ENCODE results near the gene KLRF1. TPM values are rescaled to one million over a fixed set of nuclear protein-coding genes. Genes with fewer than 3 reads are reported as not detected.
A peak's percentile ranks its signal among the peaks of the same experiment; 100 is the strongest.

The KLRF1 gene
- total and polyA plus RNA-seq, 3 experiments from 2014 or later = 52.1 TPM; not detected in 2

DNA sequence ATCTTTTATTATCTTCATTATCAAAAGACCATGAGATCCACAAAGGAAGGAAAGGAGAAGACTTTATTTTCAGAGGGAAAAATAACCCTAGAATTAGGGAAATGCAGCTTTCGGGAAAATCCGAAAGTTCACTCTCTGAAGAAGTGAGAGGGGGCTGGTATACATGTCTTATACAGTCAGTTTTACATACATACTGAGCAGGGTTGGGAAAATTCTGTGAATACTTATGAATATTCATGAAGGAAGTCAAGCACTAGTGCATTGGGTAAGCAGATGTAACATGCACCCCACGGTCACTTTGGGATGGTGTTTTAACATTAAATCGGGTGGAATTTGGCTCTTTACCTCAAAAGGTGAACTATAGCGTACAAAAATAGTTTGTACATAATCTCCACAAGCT, 15.7 kb upstream of the KLRF1 start:
- peaks cover 10 to 13% (median 12%) of the 10 kb centered on the region in 3 donors for H3K4me1 Mint-ChIP-seq
- peak overlapping the region in 1 of 7 donors; percentile 68 for H3K4me3 Mint-ChIP-seq
- Histone ChIP-seq H3K9me3 (ENCODE audit: low read length) (no peaks in the 10 kb centered on the region), H3K36me3 (ENCODE audit: insufficient read depth, low read length) (no peaks in the 10 kb centered on the region), H3K27ac (ENCODE audit: low read depth, low read length) (no peak overlapping the region), H3K4me1 (ENCODE audit: insufficient read depth, low read length) (peaks cover 6% of the 10 kb centered on the region), H3K4me3 (ENCODE audit: low read length) (no peak overlapping the region), H3K27me3 (ENCODE audit: insufficient read depth, low read length, poor library complexity, severe bottlenecking) (no peaks in the 10 kb centered on the region)
- ChIA-PET POLR2A (interaction anchor here (0.5 kb wide), 1 partner anchor 29 kb away, joined by 3 read pairs; no protein-coding TSS in a partner anchor), CTCF (interaction anchor here (1.0 to 4.6 kb wide), 5 partner anchors 9 to 63 kb away, joined by 3 to 34 read pairs (median 3); no protein-coding TSS in a partner anchor)
- H3K27me3 Mint-ChIP-seq = peaks cover 3 to 24% of the 10 kb centered on the region in 2 donors
- no peaks in the 10 kb centered on the region for H3K36me3 Mint-ChIP-seq
- DNase-seq = no peak
- no peak overlapping the region for H3K27ac Mint-ChIP-seq
- H3K9me3 Mint-ChIP-seq = no peaks in the 10 kb centered on the region

DNA sequence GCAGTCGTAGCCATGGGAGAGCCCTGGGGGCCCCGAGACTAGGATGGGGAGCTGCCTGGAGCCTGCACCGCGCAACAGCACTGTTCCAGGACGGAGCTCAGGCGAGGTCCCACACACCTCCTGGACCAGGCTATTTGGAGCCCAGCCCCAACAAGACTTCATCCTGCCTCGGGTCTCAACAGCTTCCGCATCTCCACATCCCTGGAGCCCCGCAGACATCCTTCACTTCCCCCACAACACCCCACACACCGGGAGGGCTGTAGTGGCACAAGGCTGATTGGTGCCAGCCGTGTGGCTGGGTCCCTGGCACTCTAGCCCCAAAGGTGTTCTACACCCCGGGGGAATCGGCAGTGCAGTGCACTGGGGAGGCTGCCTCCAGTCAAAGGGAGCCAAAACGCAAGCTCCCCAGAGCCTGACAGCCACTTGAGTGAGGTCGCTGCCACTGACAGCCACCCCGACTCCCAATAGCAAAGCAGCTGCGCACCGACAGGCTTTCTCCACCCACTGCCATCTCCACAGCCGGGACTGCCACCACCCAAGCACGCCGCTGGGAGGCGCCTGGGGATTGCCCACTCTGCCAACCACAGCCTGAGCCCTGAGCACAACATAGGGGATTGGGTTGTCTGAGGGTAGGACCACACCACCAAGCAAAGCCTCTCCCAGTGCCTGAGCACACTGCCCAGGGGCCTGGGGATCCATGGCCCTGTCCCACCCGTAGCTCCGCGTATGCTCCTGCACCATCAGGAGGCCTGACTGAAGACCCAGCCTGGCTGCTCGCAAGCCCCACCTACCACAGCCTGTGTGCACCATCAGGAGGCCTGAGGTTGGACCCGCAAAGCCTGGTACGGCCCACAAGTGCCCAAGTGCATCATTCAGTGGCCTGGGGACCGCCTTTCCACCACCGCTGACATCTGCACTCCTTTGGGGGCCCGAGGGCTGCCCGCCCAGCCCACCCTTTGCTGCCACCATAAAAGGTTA, 13.2 kb upstream of the KLRF1 start:
- DNase-seq = peak; percentile 82 to 92 (median 87)
- Mint-ChIP-seq H3K27me3 (peaks cover 3 to 20% of the 10 kb centered on the region in 2 donors), H3K36me3 (no peaks in the 10 kb centered on the region), H3K4me1 (peaks cover 10 to 18% (median 12%) of the 10 kb centered on the region in 3 donors), H3K9me3 (no peaks in the 10 kb centered on the region), H3K27ac (peak overlapping the region; percentile 51 to 90 (median 84)), H3K4me3 (peak overlapping the region; percentile 81 to 93 (median 87))
- Histone ChIP-seq H3K27ac (ENCODE audit: low read depth, low read length) (no peak overlapping the region), H3K36me3 (ENCODE audit: insufficient read depth, low read length) (no peaks in the 10 kb centered on the region), H3K9me3 (ENCODE audit: low read length) (no peaks in the 10 kb centered on the region), H3K27me3 (ENCODE audit: insufficient read depth, low read length, poor library complexity, severe bottlenecking) (no peaks in the 10 kb centered on the region), H3K4me3 (ENCODE audit: low read length) (peak overlapping the region; percentile 54), H3K4me1 (ENCODE audit: insufficient read depth, low read length) (peaks cover 6% of the 10 kb centered on the region)
- ChIA-PET CTCF (interaction anchor here (0.5 to 6.5 kb wide), 38 partner anchors 8 to 403 kb away, joined by 3 to 104 read pairs (median 4); partner anchors contain the start of genes CD69, CLEC2A, CLEC2B and KLRF1), POLR2A (interaction anchor here (0.8 to 1.1 kb wide), 4 partner anchors 47 to 111 kb away, joined by 3 to 6 read pairs (median 5); partner anchors contain the start of gene CLEC2B)

DNA sequence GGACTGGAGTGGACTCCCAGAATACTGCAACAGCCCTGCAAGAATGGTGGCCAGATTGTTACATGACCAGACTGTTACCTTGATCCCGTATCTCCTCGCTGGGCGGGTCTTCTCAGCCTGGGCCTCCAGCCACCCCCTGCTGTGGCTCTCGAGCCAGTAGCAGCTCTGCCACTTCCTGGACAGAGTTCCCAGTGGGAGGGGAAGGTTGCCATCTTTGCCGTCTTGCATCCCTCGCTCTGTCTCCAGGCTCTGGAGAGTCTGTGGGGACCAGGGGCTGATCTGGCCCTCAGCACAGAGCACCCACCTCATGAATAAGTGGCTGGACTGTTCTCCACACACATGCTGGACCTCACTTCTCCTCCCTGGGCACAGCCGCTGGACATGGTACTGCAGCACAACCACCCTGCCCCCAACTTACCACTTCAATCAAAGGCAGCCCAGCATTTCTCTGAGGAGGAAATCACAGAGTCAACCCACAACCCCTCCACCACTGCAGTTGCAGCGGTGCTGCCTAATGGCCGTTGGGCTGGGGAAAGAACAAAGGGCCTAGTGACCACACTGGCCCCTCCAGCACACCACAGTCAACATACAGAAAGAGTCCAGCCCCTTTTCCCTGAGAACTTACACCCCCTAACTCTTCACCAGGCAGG, 6.9 kb upstream of the KLRF1 start:
- Mint-ChIP-seq H3K4me1 (peaks cover 18 to 33% (median 24%) of the 10 kb centered on the region in 3 donors), H3K36me3 (peaks cover 0 to 29% (median 2%) of the 10 kb centered on the region in 3 donors), H3K27me3 (peaks cover 7 to 25% of the 10 kb centered on the region in 2 donors), H3K27ac (peak overlapping the region in 3 of 8 donors; percentile 27 to 67 (median 58)), H3K9me3 (peaks cover 0 to 5% (median 0%) of the 10 kb centered on the region in 5 donors), H3K4me3 (peak overlapping the region in 5 of 7 donors; percentile 11 to 84 (median 38))
- CTCF ChIA-PET = interaction anchor here (0.6 to 1.2 kb wide), 2 partner anchors 9 to 30 kb away, joined by 3 read pairs; no protein-coding TSS in a partner anchor
- DNase-seq = no peak
- Histone ChIP-seq H3K27me3 (ENCODE audit: insufficient read depth, low read length, poor library complexity, severe bottlenecking) (no peaks in the 10 kb centered on the region), H3K4me1 (ENCODE audit: insufficient read depth, low read length) (no peaks in the 10 kb centered on the region), H3K9me3 (ENCODE audit: low read length) (no peaks in the 10 kb centered on the region), H3K4me3 (ENCODE audit: low read length) (no peak overlapping the region), H3K27ac (ENCODE audit: low read depth, low read length) (no peak overlapping the region), H3K36me3 (ENCODE audit: insufficient read depth, low read length) (no peaks in the 10 kb centered on the region)
- POLR2A ChIA-PET = no interaction called here

DNA sequence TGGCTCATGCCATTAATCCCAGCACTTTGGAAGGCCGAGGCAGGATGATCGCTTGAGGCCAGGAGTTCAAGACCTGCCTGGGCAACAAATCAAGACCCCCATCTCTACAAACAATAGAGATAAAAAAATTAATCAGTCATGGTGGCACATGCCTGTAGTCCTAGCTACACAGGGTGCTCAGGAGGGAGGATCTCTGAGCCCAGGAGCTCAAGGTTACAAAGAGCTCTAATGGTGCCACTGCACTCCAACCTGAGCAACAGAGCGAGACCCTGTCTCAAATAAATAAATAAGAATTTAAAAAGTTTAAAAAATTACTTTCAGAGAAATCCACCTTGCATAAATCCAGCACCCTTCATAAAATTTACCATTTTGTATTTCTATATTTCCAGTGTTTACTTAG, 2.2 kb downstream of the KLRF1 start:
- Mint-ChIP-seq H3K4me3 (peak overlapping the region in 6 of 7 donors; percentile 64 to 89 (median 74)), H3K27ac (peak overlapping the region in 3 of 8 donors; percentile 27 to 63 (median 51)), H3K9me3 (no peaks in the 10 kb centered on the region), H3K27me3 (no peaks in the 10 kb centered on the region), H3K36me3 (peaks cover 0 to 9% (median 0%) of the 10 kb centered on the region in 3 donors), H3K4me1 (peaks cover 26 to 37% (median 31%) of the 10 kb centered on the region in 3 donors)
- no peak for DNase-seq
- H3K9me3 ChIP-seq (ENCODE audit: low read length) = no peaks in the 10 kb centered on the region
- H3K36me3 ChIP-seq (ENCODE audit: insufficient read depth, low read length) = no peaks in the 10 kb centered on the region
- H3K27me3 ChIP-seq (ENCODE audit: insufficient read depth, low read length, poor library complexity, severe bottlenecking) = no peaks in the 10 kb centered on the region
- H3K27ac ChIP-seq (ENCODE audit: low read depth, low read length) = no peak overlapping the region
- H3K4me3 ChIP-seq (ENCODE audit: low read length) = no peak overlapping the region
- H3K4me1 ChIP-seq (ENCODE audit: insufficient read depth, low read length) = no peaks in the 10 kb centered on the region
- ChIA-PET CTCF (interaction anchor here (1.5 kb wide), 1 partner anchor 16 kb away, joined by 6 read pairs; no protein-coding TSS in a partner anchor), POLR2A (no interaction called here)

DNA sequence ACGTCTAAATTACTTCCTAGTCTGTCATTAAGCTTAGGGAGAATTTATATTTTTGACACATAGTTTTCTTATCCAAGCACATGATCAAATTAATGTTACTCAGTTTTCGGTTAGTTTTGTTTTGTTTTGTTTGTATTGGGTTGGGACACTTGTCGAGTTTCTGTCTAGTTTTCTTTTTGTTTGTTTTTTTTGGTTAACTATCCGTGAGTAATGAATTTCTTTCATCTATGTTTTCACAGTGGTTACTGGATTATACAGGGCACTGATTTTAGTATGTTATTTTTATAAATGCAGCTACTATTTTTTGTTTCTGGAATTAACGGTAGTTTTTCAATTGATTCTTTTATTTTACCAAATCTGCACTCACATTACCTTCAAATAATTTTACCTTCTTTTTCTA, 2.7 kb downstream of the KLRF1 start:
- H3K4me1 ChIP-seq (ENCODE audit: insufficient read depth, low read length) = no peaks in the 10 kb centered on the region
- Mint-ChIP-seq H3K27ac (peak overlapping the region in 4 of 8 donors; percentile 51 to 75 (median 62)), H3K36me3 (peaks cover 0 to 5% (median 0%) of the 10 kb centered on the region in 3 donors), H3K27me3 (no peaks in the 10 kb centered on the region), H3K4me1 (peaks cover 26 to 34% (median 27%) of the 10 kb centered on the region in 3 donors), H3K9me3 (no peaks in the 10 kb centered on the region), H3K4me3 (peak overlapping the region in 6 of 7 donors; percentile 49 to 86 (median 66))
- DNase-seq = no peak
- H3K27me3 ChIP-seq (ENCODE audit: insufficient read depth, low read length, poor library complexity, severe bottlenecking) = no peaks in the 10 kb centered on the region
- no peaks in the 10 kb centered on the region for H3K9me3 ChIP-seq (ENCODE audit: low read length)
- ChIA-PET CTCF (interaction anchor here (1.5 kb wide), 1 partner anchor 16 kb away, joined by 6 read pairs; no protein-coding TSS in a partner anchor), POLR2A (no interaction called here)
- H3K36me3 ChIP-seq (ENCODE audit: insufficient read depth, low read length) = no peaks in the 10 kb centered on the region
- no peak overlapping the region for H3K4me3 ChIP-seq (ENCODE audit: low read length)
- H3K27ac ChIP-seq (ENCODE audit: low read depth, low read length) = no peak overlapping the region

DNA sequence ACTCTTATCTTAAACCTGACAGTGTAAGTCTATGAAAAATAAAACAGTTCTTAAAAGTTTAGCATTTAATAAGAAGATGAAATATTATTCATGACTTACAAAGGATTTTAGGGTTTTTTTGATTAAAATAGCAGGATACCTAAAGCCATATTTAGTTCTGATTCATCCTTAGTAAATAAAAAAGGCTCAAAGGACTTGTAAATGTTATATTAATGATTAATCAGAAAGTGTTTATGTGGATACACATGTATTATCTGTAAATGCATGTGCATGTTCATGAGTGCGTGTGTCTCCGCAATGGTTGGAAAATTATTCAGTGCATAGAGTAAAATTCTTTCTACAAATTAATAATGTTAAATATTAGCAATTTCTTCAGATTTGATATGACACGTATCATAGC, 4.4 kb downstream of the KLRF1 start:
- no peak overlapping the region for H3K4me3 Mint-ChIP-seq
- Histone ChIP-seq H3K27me3 (ENCODE audit: insufficient read depth, low read length, poor library complexity, severe bottlenecking) (no peaks in the 10 kb centered on the region), H3K4me3 (ENCODE audit: low read length) (no peak overlapping the region), H3K27ac (ENCODE audit: low read depth, low read length) (no peak overlapping the region), H3K4me1 (ENCODE audit: insufficient read depth, low read length) (no peaks in the 10 kb centered on the region), H3K9me3 (ENCODE audit: low read length) (no peaks in the 10 kb centered on the region), H3K36me3 (ENCODE audit: insufficient read depth, low read length) (no peaks in the 10 kb centered on the region)
- H3K4me1 Mint-ChIP-seq = peaks cover 16 to 21% (median 17%) of the 10 kb centered on the region in 3 donors
- no peaks in the 10 kb centered on the region for H3K36me3 Mint-ChIP-seq
- DNase-seq = no peak
- POLR2A ChIA-PET = no interaction called here
- no peaks in the 10 kb centered on the region for H3K9me3 Mint-ChIP-seq
- CTCF ChIA-PET = interaction anchor here (1.8 kb wide), 1 partner anchor 81 kb away, joined by 4 read pairs; no protein-coding TSS in a partner anchor
- no peaks in the 10 kb centered on the region for H3K27me3 Mint-ChIP-seq
- H3K27ac Mint-ChIP-seq = no peak overlapping the region

DNA sequence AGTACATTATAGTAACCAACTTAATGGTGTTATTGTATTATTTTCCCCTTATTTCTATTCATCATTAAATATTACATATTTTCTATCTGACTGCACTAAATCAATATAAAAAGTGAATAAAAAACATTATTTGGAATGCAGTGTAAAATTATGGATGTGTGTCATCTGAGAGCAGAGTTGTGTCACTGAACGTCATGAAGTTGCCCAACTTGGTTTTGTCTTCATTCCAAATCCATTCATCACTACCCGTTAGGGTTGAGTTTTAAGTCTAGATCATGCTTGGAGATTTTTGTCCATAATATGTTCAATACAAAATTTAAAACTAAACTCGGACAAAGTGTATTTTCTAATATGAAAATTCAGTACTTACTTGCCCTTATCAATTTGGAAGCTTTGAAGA, 16.1 kb downstream of the KLRF1 start:
- no peak overlapping the region for H3K4me3 Mint-ChIP-seq
- peaks cover 0 to 3% (median 0%) of the 10 kb centered on the region in 3 donors for H3K4me1 Mint-ChIP-seq
- ChIA-PET POLR2A (no interaction called here), CTCF (no interaction called here)
- no peak for DNase-seq
- H3K36me3 Mint-ChIP-seq = peaks cover 6 to 31% (median 17%) of the 10 kb centered on the region in 3 donors
- H3K27me3 Mint-ChIP-seq = no peaks in the 10 kb centered on the region
- no peak overlapping the region for H3K27ac Mint-ChIP-seq
- Histone ChIP-seq H3K4me1 (ENCODE audit: insufficient read depth, low read length) (no peaks in the 10 kb centered on the region), H3K9me3 (ENCODE audit: low read length) (no peaks in the 10 kb centered on the region), H3K4me3 (ENCODE audit: low read length) (no peak overlapping the region), H3K36me3 (ENCODE audit: insufficient read depth, low read length) (no peaks in the 10 kb centered on the region), H3K27ac (ENCODE audit: low read depth, low read length) (no peak overlapping the region), H3K27me3 (ENCODE audit: insufficient read depth, low read length, poor library complexity, severe bottlenecking) (no peaks in the 10 kb centered on the region)
- H3K9me3 Mint-ChIP-seq = peaks cover 21 to 31% (median 30%) of the 10 kb centered on the region in 5 donors

All from CD8-positive, alpha-beta memory T cell (primary cell).